D341Med (cell line): Measurements from ENCODE around the gene UNC13C.

Source experiments
- DNase-seq: peaks from one replicate; pipeline ENCODE4 v3.0.0; 2012; ENCODE audit warnings: low spot score

The UNC13C gene

GRCh38 chr15:54644796-54645195 is 666.6 kb downstream of the UNC13C start:
- DNase-seq, result no peak

- DNase-seq, result no peak
Observed at GRCh38 chr15:54659646-54660045, 681.4 kb downstream of the UNC13C start.

- no peak for DNase-seq
Observed at GRCh38 chr15:54660356-54660755, 682.1 kb downstream of the UNC13C start.

- no peak for DNase-seq
Observed at GRCh38 chr15:54675241-54675640, 697.0 kb downstream of the UNC13C start.

GRCh38 chr15:54681584-54681983 is 703.3 kb downstream of the UNC13C start:
- no peak for DNase-seq
